Skeletal muscle tissue (tissue), 4 donors: Measurements from ENCODE around the gene DPF1. TPM values are rescaled to one million over a fixed set of nuclear protein-coding genes. Genes with fewer than 3 reads are reported as not detected.
"Not testable (repeated sequence)": the region's sequence is repeated elsewhere in the genome, so short reads cannot be mapped to it uniquely, and the experiment has no call there.

ENCODE experiments used
- H3K27ac ChIP-seq: one replicate; pipeline ENCODE4 v1.7.0; 2013; ENCODE audit warnings: mild to moderate bottlenecking, low read depth, low read length, inconsistent platforms
- H3K27me3 ChIP-seq, 3 donors: one replicate each; pipeline ENCODE4 v1.7.0; 2013; ENCODE audit warnings: low read length in 3 of 3; ENCODE audit not compliant: control insufficient read depth in 3 of 3, insufficient read depth in 3 of 3
- H3K36me3 ChIP-seq, 3 donors: one replicate each; pipeline ENCODE4 v1.7.0; 2013; ENCODE audit warnings: low read length in 3 of 3; ENCODE audit not compliant: control insufficient read depth in 3 of 3, insufficient read depth in 3 of 3
- H3K4me1 ChIP-seq, 3 donors: one replicate each; pipeline ENCODE4 v1.7.0; 2013; ENCODE audit warnings: low read length in 3 of 3, mild to moderate bottlenecking in 3 of 3; ENCODE audit not compliant: control insufficient read depth in 3 of 3, insufficient read depth in 3 of 3
- H3K4me3 ChIP-seq, 3 donors: one replicate each; pipeline ENCODE4 v1.7.0; 2013; ENCODE audit warnings: low read length in 3 of 3
- H3K9ac ChIP-seq, 3 donors: one replicate each; pipeline ENCODE4 v1.7.0; 2013; ENCODE audit warnings: low read length in 3 of 3, mild to moderate bottlenecking in 3 of 3, moderate library complexity in 2 of 3, low read depth in 1 of 3
- H3K9me3 ChIP-seq, 3 donors: one replicate each; pipeline ENCODE4 v1.7.0; 2013; ENCODE audit warnings: low read length in 3 of 3; ENCODE audit not compliant: control insufficient read depth in 3 of 3
- total RNA-seq: library from RNA; depleted of rRNA; stranded (reverse); fragments of >200 nt; gene quantifications from one replicate; pipeline ENCODE4 v1.2.3, GENCODE V29; 2014
- donor health status: Osteomylitis.

DPF1 gene
- total RNA-seq, 1 donor from 2014 or later, result 1.0 TPM

- Histone ChIP-seq H3K9me3 (no peaks in the 10 kb centered on the region), H3K4me1 (no peaks in the 10 kb centered on the region), H3K27ac (no peak overlapping the region), H3K4me3 (no peak overlapping the region), H3K9ac (no peak overlapping the region), H3K27me3 (peaks cover 2 to 13% (median 12%) of the 10 kb centered on the region in 3 donors), H3K36me3 (no peaks in the 10 kb centered on the region)
Measured at GRCh38 chr19:38234615-38235014, 10.6 kb upstream of the DPF1 start.

- H3K27me3 ChIP-seq, result peaks cover 6 to 17% (median 16%) of the 10 kb centered on the region in 3 donors
- H3K4me3 ChIP-seq, result no peak overlapping the region
Measured at GRCh38 chr19:38233740-38234251, 9.8 kb upstream of the DPF1 start.

GRCh38 chr19:38231918-38232317, 7.9 kb upstream of the DPF1 start:
- Histone ChIP-seq H3K27ac (no peak overlapping the region), H3K36me3 (no peaks in the 10 kb centered on the region), H3K27me3 (peaks cover 19 to 31% (median 31%) of the 10 kb centered on the region in 3 donors), H3K4me1 (peaks cover 0 to 8% (median 7%) of the 10 kb centered on the region in 3 donors), H3K9me3 (no peaks in the 10 kb centered on the region), H3K9ac (no peak overlapping the region), H3K4me3 (no peak overlapping the region)

More at GRCh38 chr19:38233740-38234251, 9.8 kb upstream of the DPF1 start:
- Histone ChIP-seq H3K36me3 (no peaks in the 10 kb centered on the region), H3K27ac (no peak overlapping the region), H3K4me1 (peaks cover 0 to 3% (median 3%) of the 10 kb centered on the region in 3 donors), H3K9me3 (no peaks in the 10 kb centered on the region), H3K9ac (no peak overlapping the region)

- H3K4me1 ChIP-seq, H3K36me3 ChIP-seq, H3K9me3 ChIP-seq, H3K9ac ChIP-seq, H3K4me3 ChIP-seq, H3K27ac ChIP-seq: not testable (repeated sequence)
- peaks cover 27 to 41% (median 38%) of the 10 kb centered on the region in 3 donors for H3K27me3 ChIP-seq
Measured at GRCh38 chr19:38230506-38231133, 6.6 kb upstream of the DPF1 start.

- H3K4me3 ChIP-seq, result no peak overlapping the region
- H3K9me3 ChIP-seq, result no peaks in the 10 kb centered on the region
- peaks cover 27 to 47% (median 42%) of the 10 kb centered on the region in 3 donors for H3K27me3 ChIP-seq
- no peaks in the 10 kb centered on the region for H3K36me3 ChIP-seq
- no peak overlapping the region for H3K27ac ChIP-seq
- H3K4me1 ChIP-seq, result peaks cover 0 to 8% (median 7%) of the 10 kb centered on the region in 3 donors
- H3K9ac ChIP-seq, result no peak overlapping the region
Measured at GRCh38 chr19:38229585-38230073, 5.6 kb upstream of the DPF1 start.

GRCh38 chr19:38228491-38229439, 4.7 kb upstream of the DPF1 start:
- H3K9me3 ChIP-seq, result no peaks in the 10 kb centered on the region
- H3K4me1 ChIP-seq, result peaks cover 0 to 14% (median 7%) of the 10 kb centered on the region in 3 donors
- no peak overlapping the region for H3K9ac ChIP-seq
- H3K27ac ChIP-seq, result no peak overlapping the region
- no peaks in the 10 kb centered on the region for H3K36me3 ChIP-seq
- H3K4me3 ChIP-seq, result no peak overlapping the region
- peaks cover 29 to 53% (median 47%) of the 10 kb centered on the region in 3 donors for H3K27me3 ChIP-seq

GRCh38 chr19:38228005-38228377, 4.0 kb upstream of the DPF1 start:
- Histone ChIP-seq H3K4me1 (peaks cover 0 to 15% (median 7%) of the 10 kb centered on the region in 3 donors), H3K4me3 (no peak overlapping the region), H3K9ac (no peak overlapping the region), H3K27ac (no peak overlapping the region), H3K9me3 (no peaks in the 10 kb centered on the region), H3K36me3 (no peaks in the 10 kb centered on the region), H3K27me3 (peaks cover 29 to 60% (median 53%) of the 10 kb centered on the region in 3 donors)

- H3K27me3 ChIP-seq, result peaks cover 29 to 66% (median 58%) of the 10 kb centered on the region in 3 donors
- no peak overlapping the region for H3K27ac ChIP-seq
- H3K4me3 ChIP-seq, result no peak overlapping the region
- H3K9me3 ChIP-seq, result no peaks in the 10 kb centered on the region
- H3K9ac ChIP-seq, result no peak overlapping the region
- H3K36me3 ChIP-seq, result no peaks in the 10 kb centered on the region
- H3K4me1 ChIP-seq, result peaks cover 0 to 15% (median 7%) of the 10 kb centered on the region in 3 donors
Measured at GRCh38 chr19:38227287-38228004, 3.4 kb upstream of the DPF1 start.

- not testable (repeated sequence) for H3K36me3 ChIP-seq, H3K9me3 ChIP-seq, H3K4me3 ChIP-seq, H3K27ac ChIP-seq, H3K9ac ChIP-seq
- Histone ChIP-seq H3K4me1 (peaks cover 0 to 15% (median 7%) of the 10 kb centered on the region in 3 donors), H3K27me3 (peaks cover 31 to 61% (median 59%) of the 10 kb centered on the region in 3 donors)
Measured at GRCh38 chr19:38224863-38225218, 819 bp upstream of the DPF1 start.
